Gastroesophageal sphincter (tissue), 4 donors: ENCODE measurements around the gene SAPCD1. TPM values are rescaled to one million over a fixed set of nuclear protein-coding genes. Genes with fewer than 3 reads are reported as not detected.

ENCODE experiments used
- ATAC-seq: fragments of 150-250 bp; one replicate; pipeline ENCODE4 v1.9.1; 2016; ENCODE audit warnings: mild to moderate bottlenecking, moderate library complexity
- H3K27ac ChIP-seq, 4 donors: fragments of 200-600 bp; sonication (generic) in 3 of 4; 1 replicate in 3 of 4; 2 replicates in 1 of 4; pipeline ENCODE4 v1.5.1; 2016 to 2019
- H3K27me3 ChIP-seq: fragments of 200-600 bp; sonication (generic); one replicate; pipeline ENCODE4 v1.5.1; 2019
- H3K36me3 ChIP-seq, 2 donors: fragments of 200-600 bp; sonication (generic); one replicate each; pipeline ENCODE4 v1.5.1; 2019; ENCODE audit warnings: control low read depth in 1 of 2
- H3K4me1 ChIP-seq, 3 donors: fragments of 200-600 bp; sonication (generic); 1 replicate in 2 of 3; 2 replicates in 1 of 3; pipeline ENCODE4 v1.5.1; 2016 to 2019; ENCODE audit warnings: control low read depth in 2 of 3
- H3K4me3 ChIP-seq, 2 donors: fragments of 200-600 bp; sonication (generic); one replicate each; pipeline ENCODE4 v1.5.1; 2019; ENCODE audit warnings: mild to moderate bottlenecking in 1 of 2, moderate library complexity in 1 of 2
- H3K9me3 ChIP-seq, 3 donors: fragments of 200-600 bp; sonication (generic); one replicate each; pipeline ENCODE4 v1.5.1; 2017 to 2019; ENCODE audit warnings: control low read depth in 2 of 3
- CTCF ChIP-seq, 4 experiments: fragments of 200-600 bp in 2 of 4; fragments of 450-650 bp in 2 of 4; sonication (generic) in 1 of 4; IDR thresholded peaks; one replicate each; pipeline ENCODE4 v1.5.1; 2017 to 2019; ENCODE audit warnings: antibody characterized with exemption in 4 of 4, mild to moderate bottlenecking in 2 of 4, moderate library complexity in 2 of 4
- EP300 ChIP-seq: sonication (generic); formaldehyde crosslinking; IDR thresholded peaks from one replicate; pipeline ENCODE4 v1.6.1; 2017; ENCODE audit warnings: antibody characterized with exemption, mild to moderate bottlenecking
- POLR2A ChIP-seq, 2 donors: fragments of 450-650 bp; IDR thresholded peaks; one replicate each; pipeline ENCODE4 v1.6.1; 2017; ENCODE audit warnings: antibody characterized with exemption in 2 of 2, mild to moderate bottlenecking in 2 of 2, moderate library complexity in 1 of 2
- POLR2AphosphoS5 ChIP-seq: sonication (generic); formaldehyde crosslinking; IDR thresholded peaks from one replicate; pipeline ENCODE4 v1.6.1; 2017; ENCODE audit warnings: antibody characterized with exemption
- WGBS, 2 donors: methylation state at CpG; one replicate each; pipeline ENCODE4 v1.1.5; 2018; ENCODE audit warnings: low coverage in 1 of 2; 5-methylcytosine and 5-hydroxymethylcytosine counted together
- small RNA-seq, 4 donors: library from RNA; depleted of rRNA; stranded (forward); fragments of <200 nt; gene quantifications; one replicate each; pipeline ENCODE3, GENCODE V24; 2016
- total RNA-seq, 4 donors: library from RNA; depleted of rRNA; stranded (reverse); fragments of >200 nt; gene quantifications; one replicate each; pipeline ENCODE4 v1.1.0, GENCODE V29; 2016

The SAPCD1 gene
- total RNA-seq, 4 donors from 2014 or later: 0.93 to 1.1 TPM; not detected in 2

GRCh38 chr6:31811645-31812044, 49.2 kb downstream of the SAPCD1 start:
- no peak for ATAC-seq
- 94 to 96% methylated on average over 6 of the region's 12 CpGs for WGBS, 2 donors
- Histone ChIP-seq H3K27me3 (no peaks in the 10 kb centered on the region), H3K9me3 (no peaks in the 10 kb centered on the region), H3K36me3 (no peaks in the 10 kb centered on the region), H3K27ac (no peak overlapping the region), H3K4me1 (peaks cover 3 to 22% (median 7%) of the 10 kb centered on the region in 3 donors), H3K4me3 (no peak overlapping the region)
- TF ChIP-seq POLR2AphosphoS5 (no peak), EP300 (no peak), POLR2A (IDR thresholded peaks at IDR 0.05) (no peak), CTCF (IDR thresholded peaks at IDR 0.05) (no peak)

GRCh38 chr6:31813465-31813849, 51.0 kb downstream of the SAPCD1 start:
- H3K27ac ChIP-seq: peak overlapping the region; percentile 85 to 100 (median 94)
- TF ChIP-seq EP300: no peak
- TF ChIP-seq POLR2AphosphoS5: no peak
- no peak for TF ChIP-seq POLR2A (IDR thresholded peaks at IDR 0.05)
- TF ChIP-seq CTCF (IDR thresholded peaks at IDR 0.05): no peak
- peak overlapping the region in 1 of 2 donors; percentile 60 for H3K4me3 ChIP-seq
- WGBS, 2 donors: 92 to 98% methylated on average over 7 of the region's 7 CpGs
- H3K9me3 ChIP-seq: no peaks in the 10 kb centered on the region
- H3K27me3 ChIP-seq: no peaks in the 10 kb centered on the region
- ATAC-seq: no peak
- no peaks in the 10 kb centered on the region for H3K36me3 ChIP-seq
- peaks cover 3 to 23% (median 7%) of the 10 kb centered on the region in 3 donors for H3K4me1 ChIP-seq

Small RNA genes within 50 kb of the gene (small RNA-seq; reads per million reads assigned to genes)
- 0 reads per million in 4 donors for gene LY6G6D
- gene MSH5-SAPCD1: 0 reads per million in 4 donors
- gene RF00019: 0 reads per million in 4 donors
- 0 reads per million in 4 donors for gene RNU6-850P
- 0 reads per million in 4 donors for gene SAPCD1

Other genes with a start within 250 kb of the SAPCD1 start
- not detected for gene MCCD1, start 233.7 kb upstream of the SAPCD1 start, total RNA-seq
- 100 to 1,000 TPM; 125 to 327 (median 217) TPM for gene DDX39B, start 220.7 kb upstream of the SAPCD1 start, total RNA-seq
- gene ATP6V1G2, start 216.0 kb upstream of the SAPCD1 start, total RNA-seq: 1 to 10 TPM; 1.3 to 5.7 (median 2.9) TPM
- gene NFKBIL1, start 215.0 kb upstream of the SAPCD1 start, total RNA-seq: 10 to 100 TPM; 21.3 to 44.2 (median 28.5) TPM
- gene LTA, start 190.4 kb upstream of the SAPCD1 start, total RNA-seq: not detected
- under 1 TPM in 1 of 4 donors, not detected in 3; 0.81 TPM for gene TNF, start 187.1 kb upstream of the SAPCD1 start, total RNA-seq
- gene LTB, start 180.2 kb upstream of the SAPCD1 start, total RNA-seq: under 1 TPM in 1 of 4 donors, not detected in 3; 0.57 TPM
- 1 to 10 TPM; 1.4 to 7.7 (median 6.9) TPM for gene LST1, start 176.4 kb upstream of the SAPCD1 start, total RNA-seq
- gene NCR3, start 169.7 kb upstream of the SAPCD1 start, total RNA-seq: not detected
- gene AIF1, start 147.4 kb upstream of the SAPCD1 start, total RNA-seq: 10 to 100 TPM in 3 of 4 donors, 1 to 10 TPM in 1; 5.6 to 46.4 (median 21.3) TPM
- 100 to 1,000 TPM in 1 of 4 donors, 10 to 100 TPM in 3; 47.9 to 137 (median 76.2) TPM for gene PRRC2A, start 141.9 kb upstream of the SAPCD1 start, total RNA-seq
- 100 to 1,000 TPM; 131 to 252 (median 190) TPM for gene BAG6, start 110.0 kb upstream of the SAPCD1 start, total RNA-seq
- 1 to 10 TPM in 3 of 4 donors, under 1 TPM in 1; 0.62 to 7.4 (median 3.2) TPM for gene APOM, start 106.8 kb upstream of the SAPCD1 start, total RNA-seq
- 10 to 100 TPM; 30.0 to 40.0 (median 36.1) TPM for gene C6orf47, start 101.9 kb upstream of the SAPCD1 start, total RNA-seq
- gene GPANK1, start 97.7 kb upstream of the SAPCD1 start, total RNA-seq: 10 to 100 TPM; 17.1 to 22.3 (median 17.9) TPM
- 100 to 1,000 TPM; 162 to 197 (median 167) TPM for gene CSNK2B, start 96.6 kb upstream of the SAPCD1 start, total RNA-seq
- gene LY6G5B, start 92.7 kb upstream of the SAPCD1 start, total RNA-seq: 1 to 10 TPM in 3 of 4 donors, under 1 TPM in 1; 0.10 to 9.3 (median 3.9) TPM
- 1 to 10 TPM in 1 of 4 donors, under 1 TPM in 1, not detected in 2; 0.94 to 1.9 TPM for gene LY6G5C, start 81.6 kb upstream of the SAPCD1 start, total RNA-seq
- gene ABHD16A, start 59.3 kb upstream of the SAPCD1 start, total RNA-seq: 10 to 100 TPM; 37.4 to 49.8 (median 47.2) TPM
- not detected for gene LY6G6F, start 55.8 kb upstream of the SAPCD1 start, total RNA-seq
- not detected for gene LY6G6D, start 47.3 kb upstream of the SAPCD1 start, total RNA-seq
- not detected for gene LY6G6C, start 40.9 kb upstream of the SAPCD1 start, total RNA-seq
- gene MPIG6B, start 39.3 kb upstream of the SAPCD1 start, total RNA-seq: under 1 TPM in 1 of 4 donors, not detected in 3; 0.54 TPM
- 100 to 1,000 TPM in 2 of 4 donors, 10 to 100 TPM in 2; 75.6 to 127 (median 99.0) TPM for gene DDAH2, start 33.4 kb upstream of the SAPCD1 start, total RNA-seq
- gene CLIC1, start 26.1 kb upstream of the SAPCD1 start, total RNA-seq: 100 to 1,000 TPM; 191 to 427 (median 276) TPM
- 10 to 100 TPM in 1 of 4 donors, 1 to 10 TPM in 3; 1.9 to 12.7 (median 6.7) TPM for gene MSH5, start 22.7 kb upstream of the SAPCD1 start, total RNA-seq
- under 1 TPM; 0.12 to 0.54 (median 0.31) TPM for gene VWA7, start 14.7 kb downstream of the SAPCD1 start, total RNA-seq
- 10 to 100 TPM; 25.4 to 50.6 (median 29.9) TPM for gene VARS1, start 33.1 kb downstream of the SAPCD1 start, total RNA-seq
- gene LSM2, start 44.3 kb downstream of the SAPCD1 start, total RNA-seq: 10 to 100 TPM; 18.0 to 31.7 (median 28.5) TPM
- 1 to 10 TPM; 1.9 to 3.9 (median 2.6) TPM for gene HSPA1L, start 52.6 kb downstream of the SAPCD1 start, total RNA-seq
- gene HSPA1A, start 52.9 kb downstream of the SAPCD1 start, total RNA-seq: 100 to 1,000 TPM; 287 to 496 (median 351) TPM
- gene HSPA1B, start 65.1 kb downstream of the SAPCD1 start, total RNA-seq: 100 to 1,000 TPM; 198 to 260 (median 219) TPM
- 10 to 100 TPM; 28.2 to 39.1 (median 30.5) TPM for gene NEU1, start 100.2 kb downstream of the SAPCD1 start, total RNA-seq
- 1 to 10 TPM in 2 of 4 donors, not detected in 2; 1.1 to 4.5 TPM for gene SLC44A4, start 116.3 kb downstream of the SAPCD1 start, total RNA-seq
- gene EHMT2, start 135.0 kb downstream of the SAPCD1 start, total RNA-seq: 10 to 100 TPM; 29.5 to 43.4 (median 35.5) TPM
- gene ZBTB12, start 139.4 kb downstream of the SAPCD1 start, total RNA-seq: 1 to 10 TPM in 2 of 4 donors, under 1 TPM in 2; 0.40 to 2.0 (median 0.86) TPM
- gene C2, start 165.1 kb downstream of the SAPCD1 start, total RNA-seq: 10 to 100 TPM in 3 of 4 donors, 1 to 10 TPM in 1; 3.3 to 33.4 (median 14.4) TPM
- gene CFB, start 183.4 kb downstream of the SAPCD1 start, total RNA-seq: 10 to 100 TPM in 3 of 4 donors, 1 to 10 TPM in 1; 8.1 to 42.6 (median 23.1) TPM
- gene NELFE, start 196.3 kb downstream of the SAPCD1 start, total RNA-seq: 10 to 100 TPM; 64.1 to 89.7 (median 70.4) TPM
- 10 to 100 TPM; 18.8 to 52.5 (median 25.8) TPM for gene SKIC2, start 196.5 kb downstream of the SAPCD1 start, total RNA-seq
- 10 to 100 TPM; 12.3 to 17.4 (median 14.6) TPM for gene DXO, start 209.5 kb downstream of the SAPCD1 start, total RNA-seq
- gene C4A, start 219.4 kb downstream of the SAPCD1 start, total RNA-seq: 100 to 1,000 TPM in 1 of 4 donors, 10 to 100 TPM in 3; 50.4 to 111 (median 81.5) TPM